Measurements from ENCODE around the gene IFNL1.
"Not testable (repeated sequence)": the region's sequence is repeated elsewhere in the genome, so short reads cannot be mapped to it uniquely, and the experiment has no call there.

IFNL1 gene

GRCh38 chr19:39332293-39332692 lies 36.1 kb downstream of the IFNL1 start:
- no peak for DNase-seq (ENCODE audit: low read depth in 2 of 2)

- not testable (repeated sequence) for DNase-seq (ENCODE audit: low read depth in 2 of 2)
These were observed 36.5 kb downstream of the IFNL1 start for GRCh38 chr19:39332738-39333137.

GRCh38 chr19:39333507-39333906 lies 37.3 kb downstream of the IFNL1 start:
- DNase-seq (ENCODE audit: low read depth in 2 of 2), result no peak

GRCh38 chr19:39334444-39334976 lies 38.3 kb downstream of the IFNL1 start:
- no peak for DNase-seq (ENCODE audit: low read depth in 2 of 2)

GRCh38 chr19:39335168-39335548 lies 39.0 kb downstream of the IFNL1 start:
- no peak for DNase-seq (ENCODE audit: low read depth in 2 of 2)

GRCh38 chr19:39336483-39336882 lies 40.3 kb downstream of the IFNL1 start:
- no peak for DNase-seq (ENCODE audit: low read depth in 2 of 2)

GRCh38 chr19:39339674-39340073 lies 43.5 kb downstream of the IFNL1 start:
- DNase-seq (ENCODE audit: low read depth in 2 of 2), result no peak

GRCh38 chr19:39340156-39340555 lies 43.9 kb downstream of the IFNL1 start:
- DNase-seq (ENCODE audit: low read depth in 2 of 2), result not testable (repeated sequence)

- no peak for DNase-seq (ENCODE audit: low read depth in 2 of 2)
These were observed 45.0 kb downstream of the IFNL1 start for GRCh38 chr19:39341129-39341718.

- DNase-seq (ENCODE audit: low read depth in 2 of 2), result peak; percentile 98 to 99
These were observed 45.8 kb downstream of the IFNL1 start, which contains the start of gene SAMD4B for GRCh38 chr19:39341719-39342604. Gene SAMD4B (plus strand): TSS chr19:39342421. CDS start chr19:39356894, 14,473 bp downstream.

GRCh38 chr19:39342647-39343305 lies 46.6 kb downstream of the IFNL1 start:
- DNase-seq (ENCODE audit: low read depth in 2 of 2), result no peak

GRCh38 chr19:39345956-39346355 lies 49.7 kb downstream of the IFNL1 start:
- DNase-seq (ENCODE audit: low read depth in 2 of 2), result no peak

GRCh38 chr19:39347332-39348164 lies 51.3 kb downstream of the IFNL1 start:
- no peak for DNase-seq (ENCODE audit: low read depth in 2 of 2)
